K562 (cell line): Measurements from ENCODE around the gene CDKN2C. TPM values are rescaled to one million over a fixed set of nuclear protein-coding genes. Genes with fewer than 3 reads are reported as not detected.

Experiments used
- ATAC-seq: fragments of 200-7000 bp; cut with Tn5 transposase; 3 replicates; pipeline ENCODE4 v1.9.1; 2020; ENCODE audit warnings: moderate library complexity
- BruUV-seq: library from RNA; stranded (reverse); fragments of 400-500 nt; replicated peaks from 2 replicates; lab custom pipeline; 2021; lab: Mats Ljungman, UMichigan
- CTCF ChIA-PET: fragments of 300-600 bp; formaldehyde crosslinking; extraction: SDS; loops from one replicate; lab custom pipeline; 2021; ENCODE audit warnings: low intra/inter-chr PET ratio; lab: Yijun Ruan, JAX
- POLR2A ChIA-PET: fragments of 300-600, 350-650 bp; sonication (Branson Sonifier 250); formaldehyde crosslinking; extraction: SDS; loops from one replicate; lab custom pipeline; 2021; ENCODE audit warnings: antibody characterized with exemption, inconsistent platforms; lab: Yijun Ruan, JAX
- DNase-seq, 4 experiments: peaks; one replicate each; pipeline versions ENCODE4 v3.0.0 to v3.0.0-alpha.2; 2011 to 2018; ENCODE audit warnings: low spot score in 3 of 4, mixed read lengths in 3 of 4; ENCODE audit errors: extremely low read depth in 1 of 4
- FAIRE-seq: peaks from 2 replicates; lab custom pipeline; 2011; peaks lifted over from hg19 to GRCh38; lab: Jason Lieb, UNC
- H2AFZ ChIP-seq: 2 replicates; pipeline ENCODE4 v1.6.0; 2011; ENCODE audit warnings: low read depth, low read length, control low read depth, inconsistent platforms
- H3K27ac ChIP-seq: fragments of 200-600 bp; 3 replicates; pipeline ENCODE4 v1.8.0; 2011; ENCODE audit warnings: low read depth, mild to moderate bottlenecking, control low read depth, inconsistent platforms, low read length, moderate library complexity, mixed read lengths; ENCODE audit errors: extremely low read depth
- H3K27me3 ChIP-seq, 2 experiments: fragments of 300-600 bp in 1 of 2; 2 replicates in 1 of 2; 3 replicates in 1 of 2; pipeline versions ENCODE4 v1.6.0 to v1.8.0; 2011; ENCODE audit warnings: inconsistent platforms in 2 of 2, low read length in 2 of 2, mild to moderate bottlenecking in 1 of 2, mixed read lengths in 1 of 2, moderate library complexity in 1 of 2; ENCODE audit not compliant: control insufficient read depth in 2 of 2, insufficient read depth in 2 of 2
- H3K36me3 ChIP-seq: fragments of 300-600 bp; 3 replicates; pipeline ENCODE4 v1.8.0; 2011; ENCODE audit warnings: mild to moderate bottlenecking, low read length, inconsistent platforms; ENCODE audit not compliant: control insufficient read depth, insufficient read depth
- H3K4me1 ChIP-seq, 2 experiments: fragments of 200-600 bp in 1 of 2; replicated peaks in 1 of 2; 2 replicates in 1 of 2; 3 replicates in 1 of 2; pipeline versions ENCODE4 v1.5.1 to v1.8.0; 2011; ENCODE audit warnings: inconsistent platforms in 2 of 2, low read length in 2 of 2, mild to moderate bottlenecking in 1 of 2, mixed read lengths in 1 of 2, moderate library complexity in 1 of 2; ENCODE audit not compliant: control insufficient read depth in 2 of 2, insufficient read depth in 2 of 2
- H3K4me2 ChIP-seq: 2 replicates; pipeline ENCODE4 v1.6.1; 2011; ENCODE audit warnings: low read length, control low read depth, inconsistent platforms, mixed read lengths; ENCODE audit not compliant: insufficient read depth
- H3K4me3 ChIP-seq: fragments of 200-600 bp; sonication (generic), shearing (Covaris generic); 2 replicates; pipeline ENCODE4 v1.5.1; 2016; ENCODE audit warnings: control low read depth, inconsistent platforms
- H3K79me2 ChIP-seq: fragments of 200-600 bp; 3 replicates; pipeline ENCODE4 v1.8.0; 2011; ENCODE audit warnings: low read length, inconsistent platforms; ENCODE audit not compliant: control insufficient read depth, insufficient read depth
- H3K9ac ChIP-seq, 2 experiments: 2 replicates each; pipeline versions ENCODE4 v1.6.0 to v1.6.1; 2011; ENCODE audit warnings: low read depth in 2 of 2, low read length in 2 of 2, control low read depth in 1 of 2, inconsistent platforms in 1 of 2, mild to moderate bottlenecking in 1 of 2, mixed read lengths in 1 of 2; ENCODE audit not compliant: insufficient read depth in 1 of 2
- H3K9me1 ChIP-seq: one replicate; pipeline ENCODE4 v1.6.0; 2011; ENCODE audit warnings: inconsistent platforms, mild to moderate bottlenecking, low read length, moderate library complexity; ENCODE audit not compliant: control insufficient read depth, insufficient read depth
- H3K9me3 ChIP-seq: replicated peaks from 2 replicates; pipeline ENCODE4 v1.5.1; 2011; ENCODE audit warnings: low read depth, low read length, inconsistent platforms; ENCODE audit not compliant: control insufficient read depth, insufficient read depth
- H4K20me1 ChIP-seq: replicated peaks from 2 replicates; pipeline ENCODE4 v1.6.1; 2011; ENCODE audit warnings: low read length, inconsistent platforms, mixed read lengths; ENCODE audit not compliant: control insufficient read depth, insufficient read depth
- CREBBP ChIP-seq: IDR thresholded peaks from one replicate; pipeline ENCODE4 v1.6.1; 2012; ENCODE audit warnings: low read depth, mild to moderate bottlenecking, control low read depth, inconsistent platforms, low read length
- DACH1 ChIP-seq: fragments of 450-650 bp; IDR thresholded peaks from 2 replicates; pipeline ENCODE4 v1.6.1; 2018; ENCODE audit not compliant: partially characterized antibody
- FOXP1 ChIP-seq: sonication (generic); formaldehyde crosslinking; IDR thresholded peaks from 2 replicates; pipeline ENCODE4 v1.8.0; 2022; ENCODE audit warnings: mild to moderate bottlenecking, missing genetic modification reagents
- NCOR1 ChIP-seq: fragments of 450-650 bp; IDR thresholded peaks from 2 replicates; pipeline ENCODE4 v1.6.1; 2016; ENCODE audit warnings: mild to moderate bottlenecking, moderate library complexity
- POLR2H ChIP-seq: IDR thresholded peaks from 2 replicates; pipeline ENCODE4 v1.6.1; 2016; ENCODE audit warnings: missing genetic modification characterization, low read depth, mild to moderate bottlenecking, control low read depth, missing compliant biosample characterization, moderate library complexity
- STAT5A ChIP-seq: IDR thresholded peaks from 2 replicates; pipeline ENCODE4 v1.6.1; 2012; ENCODE audit warnings: low read length, inconsistent platforms, borderline replicate concordance
- TEAD2 ChIP-seq: fragments of 450-650 bp; IDR thresholded peaks from 2 replicates; pipeline ENCODE4 v1.6.1; 2016; ENCODE audit warnings: missing genetic modification characterization, control low read depth, missing compliant biosample characterization
- TGIF2 ChIP-seq: sonication (generic); formaldehyde crosslinking; IDR thresholded peaks from 2 replicates; pipeline ENCODE4 v1.8.1; 2022; ENCODE audit warnings: mild to moderate bottlenecking, missing genetic modification reagents, moderate library complexity
- ZNF224 ChIP-seq: sonication (generic); formaldehyde crosslinking; IDR thresholded peaks from 2 replicates; pipeline ENCODE4 v1.8.0; 2022; ENCODE audit warnings: mild to moderate bottlenecking, missing genetic modification reagents
- ZNF584 ChIP-seq: fragments of 200-800 bp; sonication (Bioruptor generic); IDR thresholded peaks from 2 replicates; pipeline ENCODE4 v1.6.1; 2016; ENCODE audit warnings: low read depth, mild to moderate bottlenecking, missing genetic modification characterization, missing compliant biosample characterization
- WGBS: fragments of 100-300 bp; shearing (Covaris generic); methylation state at CpG from one replicate; pipeline ENCODE4 v1.1.6; 2016; ENCODE audit warnings: low coverage, mixed read lengths; ENCODE audit not compliant: insufficient coverage; ENCODE audit errors: missing lambda C conversion rate; 5-methylcytosine and 5-hydroxymethylcytosine counted together
- in situ Hi-C: fragments of 300-500 bp; cut with MboI; formaldehyde crosslinking; loops from 4 replicates; pipeline ENCODE4 v1.15.0; 2018; ENCODE audit warnings: inconsistent platforms, mixed read lengths
- intact Hi-C: fragments of 100-400 bp; cut with micrococcal nuclease; formaldehyde crosslinking; loops from 2 replicates; pipeline ENCODE4 v1.14.2; 2022
- polyA plus RNA-seq, 8 experiments: library from polyadenylated mRNA; depleted of rRNA in 4 of 8; stranded (reverse) in 5 of 8; unstranded in 3 of 8; fragments of >200 nt; fragmentation: Nextera tagmentation in 2 of 8; fragmentation: Illumina TruSeq in 1 of 8; extraction: Ambion mirVana in 2 of 8; extraction: Trizol in 1 of 8; gene quantifications; 2 replicates each; pipeline versions ENCODE4 v1.2.1 to v1.2.3, GENCODE V29; 2011 to 2014; ENCODE audit warnings: inconsistent platforms in 1 of 8, missing spikeins in 1 of 8
- total RNA-seq, 7 experiments: library from RNA; depleted of rRNA in 6 of 7; stranded (reverse); fragments of >200 nt in 6 of 7; fragmentation: Illumina TruSeq in 2 of 7; extraction: Trizol in 2 of 7; gene quantifications; 2 replicates each; pipeline versions ENCODE4 v1.2.1 to v1.2.3, GENCODE V29; 2011 to 2021; ENCODE audit warnings: low replicate concordance in 1 of 7
- TF ChIP-seq, protein P1 (sequence below): fragments of 450-650 bp; formaldehyde crosslinking; conservative IDR thresholded peaks from 2 replicates; pipeline ENCODE4 v1.4.0; 2022; ENCODE audit warnings: mild to moderate bottlenecking, missing genetic modification characterization
- TF ChIP-seq, protein P2 (sequence below): fragments of 250-450 bp; sonication (Bioruptor Pico); IDR thresholded peaks from 2 replicates; pipeline ENCODE4 v1.5.0; 2021

The CDKN2C gene
- total and polyA plus RNA-seq, 9 of the 15 experiments (the other 6 are each of a cell fraction or from before 2014, with no cell fraction given): 11.9 to 74.3 (median 45.9) TPM

DNA sequence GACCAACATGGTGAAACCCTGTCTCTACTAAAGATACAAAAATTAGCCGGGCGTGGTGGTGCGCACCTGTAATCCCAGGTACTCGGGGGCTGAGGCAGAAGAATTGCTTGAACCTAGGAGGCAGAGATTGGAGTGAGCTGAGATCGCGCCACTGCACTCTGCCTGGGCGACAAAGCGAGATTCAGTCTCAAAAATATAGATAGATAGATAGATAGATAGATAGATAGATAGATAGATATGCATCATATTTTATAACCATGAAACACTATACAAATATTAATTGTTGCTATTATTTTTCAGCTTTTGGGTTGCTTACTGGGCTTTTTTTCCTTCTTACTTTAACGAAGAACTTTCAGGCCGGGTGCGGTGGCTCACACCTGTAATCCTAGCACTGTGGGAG, 5.2 kb upstream of the CDKN2C start:
- POLR2A ChIA-PET: no interaction called here

DNA sequence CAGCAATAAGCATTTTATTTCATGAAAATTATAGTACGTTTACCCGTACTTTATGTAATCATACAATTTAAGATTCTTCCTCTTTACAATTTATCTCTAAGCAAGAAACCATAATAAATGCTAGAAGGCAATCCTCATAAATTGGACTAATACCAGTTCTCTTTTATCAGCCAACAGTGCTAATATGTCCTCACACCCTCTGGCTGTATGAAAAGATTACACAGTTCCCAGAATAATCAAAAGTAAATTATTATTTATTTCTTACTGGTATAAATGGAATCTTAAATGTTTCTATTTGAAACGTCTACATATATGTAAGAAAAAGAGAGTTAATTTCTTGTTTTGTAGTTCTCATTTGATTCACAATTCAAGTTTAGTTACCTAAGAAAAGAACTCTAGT, 3.1 kb upstream of the CDKN2C start:
- Histone ChIP-seq H3K27me3 (no peaks in the 10 kb centered on the region), H4K20me1 (0 out of 2 replicates have a peak, but pooled peaks cover 3% of the 10 kb centered on the region), H3K4me1 (peaks cover 8 to 15% of the 10 kb centered on the region in 2 experiments; a peak in 4 of 5 replicates), H2AFZ (peak overlapping the region; percentile 90), H3K79me2 (peaks cover 47% of the 10 kb centered on the region), H3K27ac (peak overlapping the region; percentile 92; the same call in 2 of the 3 replicates), H3K4me3 (peak overlapping the region; percentile 78; the same call in 1 of the 2 replicates), H3K9me1 (no peaks in the 10 kb centered on the region), H3K9ac (peak overlapping the region in 1 of 2 experiments; percentile 94; a peak in 2 of 4 replicates), H3K4me2 (peak overlapping the region; percentile 70), H3K9me3 (no peaks in the 10 kb centered on the region), H3K36me3 (no peaks in the 10 kb centered on the region)
- POLR2A ChIA-PET: interaction anchor here (1.6 to 3.5 kb wide), 2 partner anchors 8 to 16 kb away, joined by 4 to 24 read pairs; no protein-coding TSS in a partner anchor
- no peak for DNase-seq
- no peak for FAIRE-seq
- no peak for ATAC-seq
- WGBS: 32% methylated on average over 3 of the region's 3 CpGs
- intact Hi-C loops: loop anchor here (10.0 kb wide), 1 partner anchor 192 kb away; no protein-coding TSS in a partner anchor
- CTCF ChIA-PET: no interaction called here
- no TSS peak for BruUV-seq
- in situ Hi-C loops: no loop called here
- TF ChIP-seq ZNF584 (CRISPR knock-in tag) (no peak), CREBBP (no peak), STAT5A (peak; percentile 23; the same call in 1 of the 2 replicates), POLR2H (peak; percentile 60), FOXP1 (CRISPR knock-in tag) (no peak), NCOR1 (no peak), DACH1 (peak; percentile 34)
- TF ChIP-seq, protein P1, sequence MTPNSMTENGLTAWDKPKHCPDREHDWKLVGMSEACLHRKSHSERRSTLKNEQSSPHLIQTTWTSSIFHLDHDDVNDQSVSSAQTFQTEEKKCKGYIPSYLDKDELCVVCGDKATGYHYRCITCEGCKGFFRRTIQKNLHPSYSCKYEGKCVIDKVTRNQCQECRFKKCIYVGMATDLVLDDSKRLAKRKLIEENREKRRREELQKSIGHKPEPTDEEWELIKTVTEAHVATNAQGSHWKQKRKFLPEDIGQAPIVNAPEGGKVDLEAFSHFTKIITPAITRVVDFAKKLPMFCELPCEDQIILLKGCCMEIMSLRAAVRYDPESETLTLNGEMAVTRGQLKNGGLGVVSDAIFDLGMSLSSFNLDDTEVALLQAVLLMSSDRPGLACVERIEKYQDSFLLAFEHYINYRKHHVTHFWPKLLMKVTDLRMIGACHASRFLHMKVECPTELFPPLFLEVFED (CRISPR knock-in tag): no peak

More for the DNA sequence above, 5.2 kb upstream of the CDKN2C start:
- H3K4me1 ChIP-seq: peaks cover 11 to 20% of the 10 kb centered on the region in 2 experiments; a peak in 4 of 5 replicates
- H2AFZ ChIP-seq: no peak overlapping the region
- CTCF ChIA-PET: no interaction called here
- H3K4me3 ChIP-seq: no peak overlapping the region
- BruUV-seq: no TSS peak
- H3K27me3 ChIP-seq: no peaks in the 10 kb centered on the region
- in situ Hi-C loops (no loop called here), intact Hi-C loops (loop anchor here (10.0 kb wide), 1 partner anchor 190 kb away; no protein-coding TSS in a partner anchor)
- FAIRE-seq: no peak
- TF ChIP-seq TEAD2 (no peak), DACH1 (peak; percentile 90), ZNF224 (CRISPR knock-in tag) (no peak), TGIF2 (no peak)
- TF ChIP-seq, protein P2, sequence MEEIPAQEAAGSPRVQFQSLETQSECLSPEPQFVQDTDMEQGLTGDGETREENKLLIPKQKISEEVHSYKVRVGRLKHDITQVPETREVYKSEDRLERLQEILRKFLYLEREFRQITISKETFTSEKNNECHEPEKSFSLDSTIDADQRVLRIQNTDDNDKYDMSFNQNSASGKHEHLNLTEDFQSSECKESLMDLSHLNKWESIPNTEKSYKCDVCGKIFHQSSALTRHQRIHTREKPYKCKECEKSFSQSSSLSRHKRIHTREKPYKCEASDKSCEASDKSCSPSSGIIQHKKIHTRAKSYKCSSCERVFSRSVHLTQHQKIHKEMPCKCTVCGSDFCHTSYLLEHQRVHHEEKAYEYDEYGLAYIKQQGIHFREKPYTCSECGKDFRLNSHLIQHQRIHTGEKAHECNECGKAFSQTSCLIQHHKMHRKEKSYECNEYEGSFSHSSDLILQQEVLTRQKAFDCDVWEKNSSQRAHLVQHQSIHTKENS (CRISPR knock-in tag): no peak
- TF ChIP-seq, all 486 proteins: peak for 1
- Histone ChIP-seq H3K4me2 (no peak overlapping the region), H4K20me1 (no peaks in the 10 kb centered on the region), H3K9ac (no peak overlapping the region), H3K9me1 (no peaks in the 10 kb centered on the region), H3K36me3 (no peaks in the 10 kb centered on the region), H3K9me3 (no peaks in the 10 kb centered on the region), H3K27ac (no peak overlapping the region), H3K79me2 (peaks cover 33% of the 10 kb centered on the region)
- 97% methylated on average over 11 of the region's 11 CpGs for whole genome bisulfite sequencing
- ATAC-seq (no peak), DNase-seq (no peak)
